WTC11 (cell line): ENCODE results near the gene CCR1. TPM values are rescaled to one million over a fixed set of nuclear protein-coding genes. Genes with fewer than 3 reads are reported as not detected.

Experiments used
- ATAC-seq: fragments of 200-7000 bp; cut with Tn5 transposase; 2 replicates; pipeline ENCODE4 v1.10.0; 2021; ENCODE audit warnings: mild to moderate bottlenecking, moderate library complexity
- CTCF ChIA-PET: fragments of 300-600 bp; sonication (Branson Sonifier 250); formaldehyde crosslinking; loops from one replicate; lab custom pipeline; 2021; ENCODE audit warnings: antibody characterized with exemption; lab: Charles Lee
- POLR2A ChIA-PET: fragments of 350-600 bp; sonication (Branson Sonifier 250); formaldehyde crosslinking; loops from one replicate; lab custom pipeline; 2021; ENCODE audit warnings: antibody characterized with exemption; lab: Charles Lee
- DNase-seq: peaks from one replicate; pipeline ENCODE4 v3.0.0; 2021; ENCODE audit warnings: low spot score
- H3K27ac Mint-ChIP-seq: 2 replicates; pipeline ENCODE4 v1.8.0; 2021; ENCODE audit warnings: mixed read lengths
- H3K27me3 Mint-ChIP-seq: 2 replicates; pipeline ENCODE4 v1.8.0; 2021; ENCODE audit warnings: low read depth, mild to moderate bottlenecking, moderate library complexity, mixed read lengths
- H3K36me3 Mint-ChIP-seq: 2 replicates; pipeline ENCODE4 v1.8.0; 2021; ENCODE audit warnings: mixed read lengths
- H3K4me1 Mint-ChIP-seq: 2 replicates; pipeline ENCODE4 v1.8.0; 2022; ENCODE audit warnings: mixed read lengths
- H3K4me3 Mint-ChIP-seq: 2 replicates; pipeline ENCODE4 v1.8.0; 2021; ENCODE audit warnings: mild to moderate bottlenecking, moderate library complexity, mixed read lengths
- H3K9me3 Mint-ChIP-seq: 2 replicates; pipeline ENCODE4 v1.8.0; 2021; ENCODE audit warnings: mixed read lengths
- ARID4B ChIP-seq: sonication (generic); formaldehyde crosslinking; IDR thresholded peaks from 2 replicates; pipeline ENCODE4 v1.8.0; 2023; ENCODE audit warnings: missing genetic modification reagents, mild to moderate bottlenecking, borderline replicate concordance
- FOXP1 ChIP-seq: sonication (generic); formaldehyde crosslinking; IDR thresholded peaks from 2 replicates; pipeline ENCODE4 v1.8.0; 2022; ENCODE audit warnings: missing genetic modification reagents, mild to moderate bottlenecking, moderate library complexity, borderline replicate concordance
- IRF2 ChIP-seq: sonication (generic); formaldehyde crosslinking; IDR thresholded peaks from 2 replicates; pipeline ENCODE4 v1.8.0; 2022; ENCODE audit warnings: low read depth, missing genetic modification reagents, borderline replicate concordance
- MXD4 ChIP-seq: fragments of 250-450 bp; sonication (Bioruptor Pico); IDR thresholded peaks from 2 replicates; pipeline ENCODE4 v1.8.0; 2021; ENCODE audit warnings: mild to moderate bottlenecking, moderate library complexity, borderline replicate concordance
- PRRX2 ChIP-seq: fragments of 250-450 bp; sonication (Bioruptor Pico); IDR thresholded peaks from 2 replicates; pipeline ENCODE4 v1.8.0; 2021; ENCODE audit warnings: mild to moderate bottlenecking
- SMAD4 ChIP-seq: sonication (generic); formaldehyde crosslinking; IDR thresholded peaks from 2 replicates; pipeline ENCODE4 v1.8.0; 2022; ENCODE audit warnings: mild to moderate bottlenecking, missing genetic modification reagents
- SOX15 ChIP-seq: fragments of 250-450 bp; sonication (Bioruptor Pico); IDR thresholded peaks from 2 replicates; pipeline ENCODE4 v1.9.0; 2021; ENCODE audit warnings: mild to moderate bottlenecking
- USF2 ChIP-seq: sonication (generic); formaldehyde crosslinking; IDR thresholded peaks from 2 replicates; pipeline ENCODE4 v1.8.1; 2023; ENCODE audit warnings: mild to moderate bottlenecking, missing genetic modification reagents, moderate library complexity
- ZBTB21 ChIP-seq: sonication (generic); formaldehyde crosslinking; IDR thresholded peaks from 2 replicates; pipeline ENCODE4 v1.8.1; 2023; ENCODE audit warnings: mild to moderate bottlenecking, missing genetic modification reagents, borderline replicate concordance
- ZNF138 ChIP-seq: sonication (generic); formaldehyde crosslinking; conservative IDR thresholded peaks from 2 replicates; pipeline ENCODE4 v1.8.1; 2022; ENCODE audit warnings: mild to moderate bottlenecking, moderate library complexity, missing genetic modification reagents
- ZNF263 ChIP-seq: sonication (generic); formaldehyde crosslinking; IDR thresholded peaks from 2 replicates; pipeline ENCODE4 v1.8.1; 2022; ENCODE audit warnings: low read depth, mild to moderate bottlenecking, moderate library complexity, missing genetic modification reagents
- ZNF423 ChIP-seq: fragments of 250-450 bp; sonication (Bioruptor Pico); IDR thresholded peaks from 2 replicates; pipeline ENCODE4 v2.1.2; 2022; ENCODE audit warnings: mild to moderate bottlenecking, moderate library complexity
- ZNF425 ChIP-seq: fragments of 250-450 bp; sonication (Bioruptor Pico); conservative IDR thresholded peaks from 2 replicates; pipeline ENCODE4 v1.9.0; 2021; ENCODE audit warnings: mild to moderate bottlenecking
- total RNA-seq: library from RNA; stranded (reverse); gene quantifications from 3 replicates; pipeline ENCODE4 v1.2.3, GENCODE V29; 2021
- TF ChIP-seq, protein P1 (sequence below): sonication (generic); formaldehyde crosslinking; IDR thresholded peaks from 2 replicates; pipeline ENCODE4 v1.8.0; 2022; ENCODE audit warnings: mild to moderate bottlenecking, missing genetic modification reagents

Gene CCR1
- total RNA-seq, 1 experiment from 2014 or later: not detected

DNA sequence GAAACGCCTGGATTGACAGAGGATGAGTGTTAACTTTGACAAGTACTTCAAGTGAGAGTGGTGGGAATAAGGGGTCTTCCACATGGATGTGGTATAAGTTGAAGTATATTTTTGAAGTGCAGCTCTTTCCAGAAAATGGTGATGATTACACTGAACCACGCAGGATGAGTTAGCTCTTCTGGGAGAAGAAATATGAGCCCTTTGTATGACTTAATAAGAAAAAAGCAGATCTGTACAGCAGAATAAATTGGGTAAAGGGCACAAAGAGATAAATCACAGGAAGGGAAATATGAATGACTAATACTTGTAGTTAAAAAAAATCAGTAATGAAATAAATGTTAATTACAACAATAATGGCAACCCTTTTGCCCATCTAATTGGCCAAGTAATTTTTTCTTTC, 35.4 kb upstream of the CCR1 start (continued):
- TF ChIP-seq FOXP1: no peak
- TF ChIP-seq, all 79 proteins: peak for 0

DNA sequence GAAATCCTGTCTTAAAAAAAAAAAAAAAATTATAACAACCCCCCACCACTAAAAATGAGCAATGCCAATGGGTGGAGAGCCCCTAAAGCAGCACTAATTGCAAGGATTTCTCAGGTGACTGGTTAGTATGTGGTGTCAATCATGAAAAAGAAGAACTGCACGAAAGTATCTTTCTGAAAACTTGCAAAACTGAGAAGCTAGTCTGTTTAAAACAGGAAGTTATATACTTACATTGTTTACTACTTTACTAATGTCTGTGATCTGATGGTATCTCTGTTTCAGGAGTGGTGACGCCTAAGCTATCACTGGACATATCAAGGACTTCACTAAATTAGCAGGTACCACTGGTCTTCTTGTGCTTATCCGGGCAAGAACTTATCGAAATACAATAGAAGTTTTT, 34.0 kb upstream of the CCR1 start, which contains the start of gene CCR3:
TSS of gene CCR3 (plus strand) at position 341 of the 400 bp plus-strand sequence. CDS start 22,699 bp downstream, outside the sequence.
- DNase-seq (no peak), ATAC-seq (no peak)
- Mint-ChIP-seq H3K36me3 (no peaks in the 10 kb centered on the region), H3K27me3 (no peaks in the 10 kb centered on the region; the same call in 1 of the 2 replicates), H3K4me3 (no peak within 1 kb of the TSS), H3K27ac (no peak within 1 kb of the TSS), H3K4me1 (peaks cover 24% of the 10 kb centered on the region), H3K9me3 (no peaks in the 10 kb centered on the region)
- ChIA-PET POLR2A (no interaction called here), CTCF (interaction anchor here (0.6 kb wide), 1 partner anchor 185 kb away, joined by 3 read pairs; no protein-coding TSS in a partner anchor)
- TF ChIP-seq ZNF138 (CRISPR knock-in tag) (no peak), ZNF423 (CRISPR knock-in tag) (no peak), ZNF425 (no peak), PRRX2 (CRISPR knock-in tag) (no peak), ZNF263 (CRISPR knock-in tag) (no peak), IRF2 (CRISPR knock-in tag) (no peak), ARID4B (no peak), MXD4 (no peak), SMAD4 (CRISPR knock-in tag) (no peak), FOXP1 (no peak), ZBTB21 (CRISPR knock-in tag) (no peak)
- TF ChIP-seq, protein P1, sequence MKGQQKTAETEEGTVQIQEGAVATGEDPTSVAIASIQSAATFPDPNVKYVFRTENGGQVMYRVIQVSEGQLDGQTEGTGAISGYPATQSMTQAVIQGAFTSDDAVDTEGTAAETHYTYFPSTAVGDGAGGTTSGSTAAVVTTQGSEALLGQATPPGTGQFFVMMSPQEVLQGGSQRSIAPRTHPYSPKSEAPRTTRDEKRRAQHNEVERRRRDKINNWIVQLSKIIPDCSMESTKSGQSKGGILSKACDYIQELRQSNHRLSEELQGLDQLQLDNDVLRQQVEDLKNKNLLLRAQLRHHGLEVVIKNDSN (CRISPR knock-in tag): no peak

GRCh38 chr3:46239952-46240351, 31.8 kb upstream of the CCR1 start:
- 0 out of 2 replicates have a peak, but pooled peaks have one; percentile 15 for TF ChIP-seq USF2 (CRISPR knock-in tag)
- TF ChIP-seq SOX15 (CRISPR knock-in tag): no peak
- Mint-ChIP-seq H3K4me3 (no peak overlapping the region), H3K4me1 (peaks cover 24% of the 10 kb centered on the region), H3K9me3 (no peaks in the 10 kb centered on the region), H3K27ac (no peak overlapping the region), H3K27me3 (peaks cover 3% of the 10 kb centered on the region; the same call in 1 of the 2 replicates), H3K36me3 (no peaks in the 10 kb centered on the region)
- ChIA-PET POLR2A (no interaction called here), CTCF (interaction anchor here (0.8 to 1.6 kb wide), 3 partner anchors 27 to 37 kb away, joined by 3 to 6 read pairs (median 3); partner anchors contain the start of gene CCR1)
- peak; percentile 53 for ATAC-seq
- no peak for DNase-seq
